Measurements from ENCODE around the gene ZNF670.
"Not testable (repeated sequence)": the region's sequence is repeated elsewhere in the genome, so short reads cannot be mapped to it uniquely, and the experiment has no call there.

Gene ZNF670

DNA sequence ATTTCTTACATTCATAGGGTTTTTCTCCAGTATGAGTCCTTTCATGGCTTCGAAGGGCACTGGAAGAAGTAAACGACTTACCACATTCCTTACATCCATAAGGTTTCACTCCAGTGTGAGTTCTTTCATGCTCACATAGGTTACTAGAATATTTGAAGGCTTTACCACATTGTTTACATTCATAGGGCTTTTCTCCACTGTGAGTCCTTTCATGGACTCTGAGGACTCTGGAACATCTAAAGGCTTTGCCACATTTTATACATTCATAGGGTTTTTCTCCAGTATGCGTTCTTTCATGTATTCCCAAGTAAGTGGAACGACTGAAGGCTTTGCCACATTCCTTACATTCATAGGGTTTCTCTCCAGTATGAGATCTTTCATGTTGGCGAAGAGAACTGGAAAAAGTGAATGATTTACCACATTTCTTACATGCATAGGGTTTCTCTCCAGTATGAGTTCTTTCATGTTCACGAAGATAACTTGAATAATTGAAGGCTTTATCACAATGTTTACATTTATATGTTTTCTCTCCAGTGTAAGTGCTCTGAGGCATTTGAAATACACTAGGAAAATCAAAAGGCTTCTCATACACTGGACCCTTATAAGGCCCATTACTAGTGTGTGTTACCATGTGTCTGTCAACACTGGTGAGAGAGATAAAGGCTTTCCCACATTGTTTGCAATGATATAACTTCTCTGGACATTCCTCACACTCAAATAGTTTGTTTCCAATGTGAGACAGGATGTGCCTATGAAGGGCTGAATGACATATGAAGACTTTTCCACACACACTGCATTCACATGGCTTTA lies 40.9 kb downstream of the ZNF670 start:
- no peak for DNase-seq (ENCODE audit: low read depth)

GRCh38 chr1:247032306-247032705 lies 46.3 kb downstream of the ZNF670 start:
- DNase-seq (ENCODE audit: low read depth) = not testable (repeated sequence)
